Liver (tissue), 3 donors: Measurements from ENCODE around the gene SURF2.

Source experiments
- ATF3 ChIP-seq: IDR thresholded peaks from 2 replicates; pipeline ENCODE4 v1.6.1; 2016; ENCODE audit warnings: antibody characterized with exemption
- CTCF ChIP-seq: fragments of 150-350 bp; IDR thresholded peaks from 2 replicates; pipeline ENCODE4 v1.5.1; 2017; ENCODE audit warnings: improper control_type of control experiment, low read depth, low read length; ENCODE audit not compliant: missing input control
- EGR1 ChIP-seq, 2 donors: IDR thresholded peaks; 2 replicates each; pipeline ENCODE4 v1.6.1; 2016 to 2018; ENCODE audit warnings: antibody characterized with exemption in 2 of 2, low read depth in 2 of 2
- FOXA1 ChIP-seq: IDR thresholded peaks from 2 replicates; pipeline ENCODE4 v1.6.1; 2016; ENCODE audit warnings: antibody characterized with exemption
- HNF4G ChIP-seq: IDR thresholded peaks from 2 replicates; pipeline ENCODE4 v1.6.1; 2016; ENCODE audit warnings: antibody characterized with exemption
- MAX ChIP-seq: IDR thresholded peaks from 2 replicates; pipeline ENCODE4 v1.6.1; 2016; ENCODE audit warnings: antibody characterized with exemption
- RAD21 ChIP-seq, 2 donors: IDR thresholded peaks; 2 replicates each; pipeline ENCODE4 v1.6.1; 2016; ENCODE audit warnings: antibody characterized with exemption in 2 of 2, mild to moderate bottlenecking in 2 of 2
- REST ChIP-seq: IDR thresholded peaks from 2 replicates; pipeline ENCODE4 v1.6.1; 2016; ENCODE audit warnings: antibody characterized with exemption, mild to moderate bottlenecking
- SP1 ChIP-seq: IDR thresholded peaks from 2 replicates; pipeline ENCODE4 v1.6.1; 2018; ENCODE audit warnings: antibody characterized with exemption, mild to moderate bottlenecking
- TAF1 ChIP-seq: conservative IDR thresholded peaks from 2 replicates; pipeline ENCODE4 v1.6.1; 2016; ENCODE audit warnings: antibody characterized with exemption, mild to moderate bottlenecking
- donor health status: healthy.
- donor health status: healthy.

GRCh38 chr9:133339641-133340040 lies 16.7 kb upstream of the SURF2 start:
- TF ChIP-seq TAF1 = no peak
- TF ChIP-seq CTCF = no peak
- TF ChIP-seq HNF4G = no peak
- TF ChIP-seq MAX = no peak
- TF ChIP-seq SP1 = no peak
- TF ChIP-seq FOXA1 = no peak
- TF ChIP-seq ATF3 = no peak
- no peak for TF ChIP-seq EGR1 (IDR thresholded peaks at IDR 0.05; ENCODE audit: low read depth in 2 of 2)
- no peak for TF ChIP-seq REST
- TF ChIP-seq RAD21 (IDR thresholded peaks at IDR 0.05) = no peak
